HG02678 (cell line): Measurements from ENCODE around the gene FUT6.
"Not testable (repeated sequence)": the region's sequence is repeated elsewhere in the genome, so short reads cannot be mapped to it uniquely, and the experiment has no call there.

Experiments
- ATAC-seq: cut with Tn5 transposase; IDR thresholded peaks from one replicate; pipeline ENCODE4 v1.9.1; 2021; ENCODE audit warnings: mild to moderate bottlenecking, moderate library complexity; ENCODE audit not compliant: unreplicated experiment

FUT6 gene, protein sequence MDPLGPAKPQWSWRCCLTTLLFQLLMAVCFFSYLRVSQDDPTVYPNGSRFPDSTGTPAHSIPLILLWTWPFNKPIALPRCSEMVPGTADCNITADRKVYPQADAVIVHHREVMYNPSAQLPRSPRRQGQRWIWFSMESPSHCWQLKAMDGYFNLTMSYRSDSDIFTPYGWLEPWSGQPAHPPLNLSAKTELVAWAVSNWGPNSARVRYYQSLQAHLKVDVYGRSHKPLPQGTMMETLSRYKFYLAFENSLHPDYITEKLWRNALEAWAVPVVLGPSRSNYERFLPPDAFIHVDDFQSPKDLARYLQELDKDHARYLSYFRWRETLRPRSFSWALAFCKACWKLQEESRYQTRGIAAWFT

DNA sequence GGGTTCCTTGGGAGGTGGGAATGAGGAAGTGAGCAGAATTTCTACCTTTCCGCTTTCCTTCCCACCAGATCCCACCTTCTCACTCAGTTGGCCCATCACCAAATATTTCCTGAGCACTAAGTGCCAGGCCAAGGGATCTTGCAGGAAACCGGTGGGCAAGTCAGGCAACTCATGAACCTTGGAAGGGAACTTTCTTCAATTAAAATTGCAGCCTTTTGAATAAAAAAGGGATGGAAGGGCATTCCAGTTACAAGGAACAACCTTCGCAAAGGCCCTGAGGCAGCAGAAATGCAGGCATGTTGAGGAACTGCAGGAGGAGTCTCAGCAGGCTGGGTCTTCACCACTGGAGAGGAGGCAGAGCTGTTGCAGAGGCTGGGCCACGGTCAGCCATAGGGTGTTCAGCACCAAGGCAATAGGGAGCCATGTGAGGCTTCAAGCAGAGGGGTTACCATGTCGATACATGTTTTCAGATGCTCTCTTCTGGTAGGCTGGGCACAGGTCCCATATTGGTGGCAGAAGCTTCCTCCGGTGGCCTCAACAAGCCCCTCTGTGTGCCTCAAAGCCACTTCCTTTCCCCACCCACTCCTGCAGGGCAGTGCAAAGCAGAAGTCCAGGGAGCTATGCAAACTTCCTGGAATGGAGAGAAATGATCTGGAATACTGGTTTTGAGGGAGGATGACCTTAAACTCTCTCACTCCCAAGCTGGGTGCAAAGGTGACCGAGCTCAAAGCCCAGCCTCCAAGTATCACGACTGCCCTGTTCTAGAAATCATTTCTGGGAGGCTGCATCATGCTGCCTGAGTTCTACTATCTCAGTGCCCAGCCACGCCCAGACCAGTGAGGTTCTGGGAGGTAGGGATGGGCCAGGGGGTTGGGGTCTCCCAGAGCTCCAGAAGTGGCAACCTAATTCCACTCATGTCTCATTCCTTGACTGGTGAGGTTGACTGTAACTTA lies at the start of gene FUT6:
TSS of gene FUT6 (minus strand) at position 638 of the 953 bp plus-strand sequence. CDS start 7,135 bp downstream, outside the sequence.
- no peak for ATAC-seq

DNA sequence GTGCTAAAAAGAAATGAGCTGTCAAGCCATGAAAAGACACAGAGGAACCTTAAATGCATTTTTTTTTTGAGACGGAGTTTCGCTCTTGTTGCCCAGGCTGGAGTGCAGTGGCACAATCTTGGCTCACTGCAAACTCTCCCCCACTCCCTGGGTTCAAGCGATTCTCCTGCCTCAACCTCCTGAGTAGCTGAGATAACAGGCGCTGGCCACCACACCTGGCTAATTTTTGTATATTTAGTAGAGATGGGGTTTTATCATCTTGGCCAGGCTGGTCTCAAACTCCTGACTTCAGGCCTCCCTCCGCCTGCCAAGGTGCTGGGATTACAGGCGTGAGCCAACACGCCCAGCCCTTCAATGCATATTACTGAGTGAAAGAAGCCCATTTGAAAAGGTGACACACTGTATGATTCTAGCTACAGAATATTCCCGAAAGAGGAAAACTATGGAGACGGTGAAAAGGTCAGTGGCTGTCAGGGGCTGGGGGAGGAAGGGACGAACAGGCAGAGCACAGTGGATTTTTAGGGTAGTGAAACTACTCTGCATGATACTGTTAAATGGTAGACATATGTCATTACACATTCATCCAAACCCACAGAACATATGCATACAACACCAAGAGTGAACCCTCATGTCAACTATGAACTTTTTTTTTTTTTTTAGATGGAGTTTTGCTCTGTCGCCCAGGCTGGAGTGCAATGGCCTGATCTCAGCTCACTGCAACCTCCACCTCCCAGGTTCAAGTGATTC lies 44.7 kb upstream of the FUT6 start:
- ATAC-seq, result not testable (repeated sequence)

DNA sequence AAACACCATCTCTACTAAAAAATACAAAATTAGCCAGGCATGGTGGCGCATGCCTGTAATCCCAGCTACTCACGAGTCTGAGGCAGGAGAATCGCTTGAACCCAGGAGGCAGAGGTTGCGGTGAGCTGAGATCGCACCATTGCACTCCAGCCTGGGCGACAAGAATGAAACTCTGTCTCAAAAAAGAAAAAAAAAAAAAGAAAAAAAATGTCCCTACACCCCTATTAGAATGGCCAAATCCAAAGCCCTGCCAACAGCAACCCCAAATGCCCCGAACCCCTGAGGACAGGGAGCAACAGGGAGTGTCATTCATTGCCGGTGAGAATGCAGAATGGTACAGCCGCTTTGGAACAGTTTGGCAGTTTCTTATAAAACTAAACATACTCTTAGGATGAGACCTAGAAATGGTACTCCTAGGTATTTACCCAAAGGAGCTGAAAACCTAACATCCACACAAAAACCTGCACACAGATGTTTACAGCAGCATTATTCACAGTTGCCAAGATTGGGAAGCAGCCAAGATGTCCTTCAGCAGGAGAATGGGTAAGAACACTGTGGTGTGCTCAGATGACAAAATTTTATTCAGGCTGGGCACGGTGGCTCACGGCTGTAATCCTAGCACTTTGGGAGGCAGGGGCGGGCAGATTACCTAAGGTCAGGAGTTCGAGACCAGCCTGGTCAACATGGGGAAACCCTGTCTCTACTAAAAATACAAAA lies 43.8 kb upstream of the FUT6 start:
- ATAC-seq, result not testable (repeated sequence)

DNA sequence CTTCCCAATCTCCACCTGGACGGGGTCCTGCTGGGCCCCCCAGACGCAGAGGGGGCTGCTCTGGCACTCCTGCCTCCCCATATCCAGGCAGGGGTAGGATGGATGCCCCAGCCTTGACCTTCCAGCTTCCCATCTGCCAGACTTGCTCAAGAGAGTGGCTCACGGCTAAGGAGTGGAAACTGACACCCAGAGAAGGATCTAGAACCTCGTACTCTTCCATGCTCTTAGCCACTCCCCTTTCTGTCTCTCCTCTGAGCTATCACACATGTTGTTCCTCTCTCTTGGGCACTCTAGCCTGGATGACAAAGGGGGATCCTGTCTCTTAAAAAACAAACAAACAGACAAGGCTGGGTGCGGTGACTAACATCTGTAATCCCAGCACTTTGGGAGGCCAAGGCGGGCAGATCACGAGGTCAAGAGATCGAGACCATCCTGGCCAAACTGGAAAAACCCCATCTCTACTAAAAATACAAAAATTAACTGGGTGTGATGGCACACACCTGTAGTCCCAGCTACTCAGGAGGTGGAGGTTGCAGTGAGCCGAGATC lies 43.0 kb upstream of the FUT6 start:
- ATAC-seq, result no peak

DNA sequence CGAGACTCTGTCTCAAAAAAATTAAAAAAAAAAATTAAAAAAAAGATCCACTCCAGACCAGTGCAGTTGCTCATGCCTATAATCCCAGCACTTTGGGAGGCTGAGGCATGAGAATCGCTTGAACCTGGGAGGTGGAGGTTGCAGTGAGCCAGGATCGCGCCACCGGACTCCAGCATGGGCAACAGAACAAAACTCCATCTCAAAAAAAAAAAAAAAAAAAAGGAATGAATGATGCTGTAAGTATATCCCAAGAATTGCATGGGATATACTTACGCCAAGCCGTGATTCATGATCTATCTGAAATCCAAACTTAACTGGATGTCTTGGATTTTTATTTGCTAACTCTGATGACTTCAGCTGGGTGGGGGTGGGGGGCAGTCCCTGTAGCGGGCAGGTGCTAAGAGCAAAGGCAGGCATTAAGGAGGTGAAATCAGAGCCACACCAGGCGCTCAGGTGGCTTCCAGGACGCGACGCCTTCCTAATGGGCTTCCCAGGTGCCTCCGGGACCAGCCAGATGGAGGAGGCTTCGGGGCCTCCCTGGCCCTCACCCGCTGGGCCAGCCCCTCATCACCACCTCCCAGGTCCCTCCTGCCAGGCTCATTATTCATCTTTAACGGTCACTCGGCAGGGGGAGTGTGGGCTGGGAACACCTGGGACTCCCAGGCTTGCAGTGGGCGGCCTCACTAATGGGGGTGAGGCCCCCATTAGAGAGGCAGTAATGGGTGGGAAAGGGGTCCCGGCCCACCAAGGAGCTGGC lies 42.2 kb upstream of the FUT6 start:
- no peak for ATAC-seq

DNA sequence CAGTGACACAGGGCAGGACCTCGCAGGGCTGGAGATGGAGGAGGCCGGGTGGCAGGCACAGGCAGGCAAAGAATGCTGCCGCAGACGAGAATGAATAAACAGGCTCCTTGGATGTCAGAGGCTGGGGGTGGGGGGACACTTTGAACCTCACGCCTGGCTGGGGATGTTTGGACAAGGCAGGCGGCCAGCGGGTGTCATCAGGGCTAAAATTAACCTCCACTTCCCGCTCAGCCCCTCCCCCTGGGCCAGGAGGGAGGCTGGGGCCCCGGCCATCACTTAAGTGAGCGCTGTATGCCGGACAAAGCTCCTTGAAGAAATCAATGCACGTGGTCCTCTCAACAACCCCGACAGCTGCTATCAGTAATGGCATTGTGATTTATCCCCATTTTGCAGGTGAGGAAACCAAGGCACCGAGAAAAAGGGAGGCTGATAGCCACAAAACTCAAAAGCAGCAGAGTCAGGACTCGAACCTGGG lies 41.1 kb upstream of the FUT6 start:
- no peak for ATAC-seq

DNA sequence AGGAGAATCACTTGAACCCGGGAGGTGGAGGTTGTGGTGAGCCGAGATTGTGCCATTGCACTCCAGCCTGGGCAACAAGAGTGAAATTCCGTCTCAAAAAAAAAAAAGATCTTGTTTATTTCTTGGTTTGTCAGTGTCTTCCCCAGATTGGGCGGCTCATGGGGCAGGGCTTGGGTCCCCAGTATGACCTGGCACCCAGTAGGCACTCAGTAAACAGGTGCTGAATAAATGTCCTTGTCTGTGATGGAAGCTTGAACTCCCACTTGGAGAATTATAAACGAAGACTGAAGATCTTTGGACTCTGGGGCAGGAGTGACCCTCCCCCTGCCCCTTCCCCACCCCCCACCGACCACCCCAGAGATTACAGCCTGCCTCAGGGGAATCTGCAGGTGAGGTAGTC lies 40.7 kb upstream of the FUT6 start:
- no peak for ATAC-seq

DNA sequence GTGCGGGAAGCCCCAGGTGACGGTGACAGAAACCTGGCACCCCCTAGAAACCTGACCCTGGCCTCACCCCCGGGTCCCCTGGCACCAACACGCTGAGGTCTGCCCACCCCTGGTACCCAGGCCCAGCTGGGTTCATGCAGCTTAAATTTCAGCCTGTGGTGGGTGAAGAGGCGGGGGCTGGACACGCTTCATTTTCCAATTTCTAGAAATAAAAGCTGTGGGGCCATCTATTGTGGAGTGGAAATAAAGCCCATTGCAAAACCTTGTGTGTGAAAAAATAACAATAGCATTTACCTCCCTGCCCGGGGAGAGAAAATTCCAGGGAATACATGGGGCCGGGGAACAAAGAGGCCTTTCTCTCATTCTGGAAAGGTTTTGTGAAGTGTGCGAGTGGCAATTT lies 38.4 kb upstream of the FUT6 start:
- ATAC-seq, result no peak

DNA sequence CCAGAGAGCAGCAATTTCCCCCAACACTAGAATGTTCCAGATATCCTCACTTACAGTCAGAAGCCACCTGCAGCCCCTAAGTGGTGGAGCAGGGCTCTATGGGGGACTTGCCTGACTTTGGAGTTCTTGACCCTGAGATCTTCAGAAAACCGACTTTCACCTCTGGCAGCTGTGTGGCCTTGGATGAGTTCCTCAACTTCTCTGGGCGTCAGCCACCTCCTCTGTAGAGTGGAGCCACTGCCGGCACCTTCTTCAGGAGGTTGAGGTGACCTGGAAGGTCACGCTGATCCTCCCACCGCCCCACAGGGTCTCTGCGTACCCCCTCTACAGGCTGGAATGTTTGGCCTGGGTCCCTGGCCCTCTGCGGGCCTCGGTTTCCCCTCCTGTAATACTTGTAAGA lies 37.9 kb upstream of the FUT6 start:
- ATAC-seq, result no peak

DNA sequence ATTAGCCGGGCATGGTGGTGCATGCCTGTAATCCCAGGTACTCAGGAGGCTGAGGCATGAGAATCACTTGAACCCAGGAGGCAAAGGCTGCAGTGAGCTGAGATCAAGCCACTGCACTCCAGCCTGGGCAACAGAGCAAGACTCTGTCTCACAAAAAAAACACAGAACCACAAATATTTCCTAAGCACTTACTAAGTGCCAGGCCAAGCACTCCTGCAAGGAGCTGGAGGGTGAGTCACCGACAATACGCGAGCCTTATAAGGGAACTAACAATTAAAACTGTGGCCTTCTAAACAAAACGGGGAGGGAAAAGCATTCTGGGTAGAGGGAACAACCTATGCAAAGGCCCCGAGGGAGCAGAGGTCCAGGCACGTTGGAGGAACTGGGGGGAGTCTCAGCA lies 35.0 kb upstream of the FUT6 start:
- ATAC-seq, result not testable (repeated sequence)

DNA sequence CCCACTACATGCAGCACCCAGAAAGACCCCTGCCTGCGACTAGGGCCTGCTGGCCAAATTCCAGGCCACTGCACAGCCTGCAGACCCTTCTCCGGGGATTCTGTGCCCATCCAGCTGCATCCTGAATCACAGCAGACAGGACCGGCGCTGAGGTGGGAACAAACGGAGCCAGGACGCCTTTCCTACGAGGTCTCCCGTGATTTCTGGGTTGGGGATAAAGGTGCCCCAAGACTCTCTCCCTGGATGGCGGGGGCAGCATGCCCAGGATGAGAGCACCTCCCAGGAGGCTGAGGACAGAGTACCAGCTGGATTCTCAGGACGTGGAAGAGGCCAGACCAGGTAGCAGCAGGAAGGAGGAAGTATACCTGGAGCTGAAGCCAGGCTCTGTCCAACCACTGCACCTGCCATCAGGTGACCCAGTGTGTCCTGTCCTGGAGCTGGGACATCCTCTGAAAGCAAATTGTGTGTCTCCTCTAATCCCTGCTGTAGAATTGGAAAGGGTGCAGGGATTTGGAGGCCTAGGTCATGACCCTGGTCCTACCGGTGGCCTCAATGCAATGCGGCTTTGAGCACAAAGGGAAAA lies 34.2 kb upstream of the FUT6 start:
- ATAC-seq, result no peak

DNA sequence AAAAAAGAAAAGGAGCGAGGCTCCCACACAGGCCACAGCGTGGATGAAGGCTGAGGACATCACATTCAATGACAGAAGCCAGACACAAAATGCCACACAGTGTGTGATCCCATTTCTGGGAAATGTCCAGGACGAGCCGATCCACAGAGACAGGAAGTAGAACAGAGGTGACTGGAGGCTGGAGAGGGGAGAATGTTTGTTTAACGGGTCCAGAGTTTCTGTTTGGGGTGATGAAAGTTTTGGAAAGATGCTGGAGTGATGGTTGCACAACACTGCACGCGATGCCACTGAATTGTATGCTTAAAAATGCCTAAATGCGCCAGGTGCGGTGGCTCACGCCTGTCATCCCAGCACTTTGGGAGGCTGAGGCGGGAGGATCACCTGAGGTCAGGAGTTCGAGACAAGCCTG lies 31.5 kb upstream of the FUT6 start:
- no peak for ATAC-seq

DNA sequence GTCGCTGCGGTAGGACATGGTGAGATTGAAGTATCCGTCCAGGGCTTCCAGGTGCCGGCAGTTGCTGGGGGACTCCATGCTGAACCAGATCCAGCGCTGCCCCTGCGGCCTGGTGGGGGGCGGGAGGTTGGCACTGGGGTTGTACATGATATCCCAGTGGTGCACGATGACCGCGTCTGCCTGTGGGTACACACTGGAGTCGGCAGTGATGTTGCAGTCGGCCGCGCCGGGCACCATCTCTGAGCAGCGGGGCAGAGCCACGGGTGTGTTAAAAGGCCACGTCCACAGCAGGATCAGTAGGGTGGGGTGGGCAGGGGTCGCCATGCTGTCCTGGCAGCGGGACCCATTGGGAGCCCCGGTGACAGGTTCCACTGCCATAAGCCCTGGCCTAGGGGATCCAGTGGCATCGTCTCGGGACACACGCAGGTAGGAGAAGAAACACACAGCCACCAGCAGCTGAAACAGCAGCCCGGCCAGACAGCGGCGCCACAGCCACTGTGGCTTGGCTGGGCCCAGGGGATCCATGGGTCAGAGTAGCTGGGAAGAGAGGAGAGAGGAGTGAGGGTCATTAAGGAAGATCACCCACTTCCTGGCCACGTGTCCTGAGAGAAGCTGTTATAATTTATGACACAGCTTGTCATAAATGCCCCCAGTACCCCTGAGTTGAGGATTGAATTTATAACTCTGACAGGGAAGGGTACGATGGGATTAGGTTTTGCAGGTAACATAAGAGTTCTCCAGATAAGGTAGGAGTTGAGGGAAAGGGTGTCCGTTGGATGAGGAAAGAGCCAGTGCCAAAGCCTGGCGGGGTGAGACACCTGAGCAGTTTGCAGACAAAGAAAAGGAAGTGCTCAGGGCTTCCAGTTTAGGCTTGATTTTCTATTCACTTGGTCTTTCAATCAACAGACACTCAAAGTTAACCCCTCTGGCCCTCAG lies 28.0 kb upstream of the FUT6 start:
- no peak for ATAC-seq

DNA sequence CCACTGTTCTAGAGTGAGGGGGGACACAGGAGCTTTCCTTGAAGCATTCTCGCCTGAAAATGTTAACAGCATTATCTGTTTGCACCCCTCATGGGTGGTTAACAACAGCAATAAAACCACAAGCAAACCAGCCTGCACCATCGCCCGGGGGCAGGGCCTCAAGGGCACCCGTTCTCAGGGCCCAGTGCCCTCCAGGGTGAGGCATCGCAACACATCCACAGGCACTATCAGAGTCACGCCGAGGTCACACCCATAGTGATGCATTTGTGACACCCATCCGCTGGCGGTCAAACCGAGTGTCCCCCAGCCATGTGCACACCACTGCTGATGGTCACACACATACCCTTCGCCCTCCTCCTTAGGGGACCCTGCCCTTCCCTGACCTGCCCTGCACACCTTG lies 26.3 kb upstream of the FUT6 start:
- no peak for ATAC-seq

DNA sequence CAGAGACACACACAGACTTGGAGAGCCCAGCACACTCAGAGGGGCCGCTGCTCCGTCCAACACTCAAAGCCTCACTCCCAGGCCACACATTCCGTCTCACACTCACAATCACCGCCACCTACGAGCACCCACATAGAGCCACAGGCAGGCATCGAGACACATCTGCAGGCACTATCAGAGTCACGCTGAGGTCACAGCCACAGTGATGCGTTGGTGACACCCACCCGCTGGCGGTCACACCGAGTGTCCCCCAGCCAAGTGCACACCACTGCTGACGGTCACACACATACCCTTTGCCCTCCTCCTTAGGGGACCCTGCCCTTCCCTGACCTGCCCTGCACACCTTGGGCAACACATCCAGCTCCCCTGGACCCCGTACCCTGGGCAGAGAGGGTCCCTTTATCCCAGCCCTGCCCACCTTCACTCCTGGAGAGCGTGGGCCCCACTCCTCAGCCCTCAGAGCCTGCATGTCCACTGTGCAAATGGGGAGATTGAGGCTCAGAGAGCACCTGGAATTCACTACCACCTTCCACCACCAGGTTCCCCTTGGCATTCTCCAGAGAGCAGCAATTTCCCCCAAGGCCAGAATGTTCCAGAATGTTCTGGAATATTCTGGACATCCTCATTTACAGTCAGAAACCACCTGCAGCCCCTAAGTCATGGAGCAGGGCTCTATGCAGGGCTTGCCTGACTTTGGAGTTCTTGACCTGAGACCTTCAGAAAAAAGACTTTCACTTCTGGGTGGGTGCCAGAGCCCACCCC lies 25.4 kb upstream of the FUT6 start:
- ATAC-seq, result no peak

DNA sequence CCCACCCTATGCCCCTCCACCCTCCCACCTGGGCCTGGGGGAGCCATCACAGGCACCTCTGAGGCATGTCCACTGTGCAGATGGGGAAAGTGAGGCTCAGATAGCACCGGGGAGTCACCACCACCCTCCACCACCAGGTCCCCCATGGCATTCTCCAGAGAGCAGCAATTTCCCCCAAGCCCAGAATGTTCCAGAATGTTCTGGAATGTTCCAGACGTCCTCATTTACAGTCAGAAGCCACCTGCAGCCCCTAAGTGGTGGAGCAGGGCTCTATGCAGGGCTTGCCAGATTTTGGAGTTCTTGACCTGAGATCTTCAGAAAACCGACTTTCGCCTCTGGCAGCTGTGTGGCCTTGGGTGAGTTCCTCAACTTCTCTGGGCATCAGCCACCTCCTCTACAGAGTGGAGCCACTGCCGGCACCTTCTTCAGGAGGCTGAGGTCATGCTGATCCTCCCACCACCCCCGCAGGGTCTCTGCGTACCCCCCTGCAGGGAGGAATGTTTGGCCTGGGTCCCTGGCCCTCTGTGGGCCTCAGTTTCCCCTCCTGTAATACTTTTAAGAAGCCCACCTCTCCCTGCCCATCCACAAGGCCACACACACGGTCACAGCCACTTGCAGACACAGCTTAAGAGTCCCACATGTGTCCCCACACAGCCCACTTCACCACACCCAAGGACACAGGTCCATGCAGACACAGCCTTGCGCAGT lies 24.7 kb upstream of the FUT6 start:
- no peak for ATAC-seq
